Breast epithelium (tissue), 3 donors: Measurements from ENCODE around the gene LBHD2.

Experiments used
- CTCF ChIP-seq, 3 donors: fragments of 450-650 bp; IDR thresholded peaks; one replicate each; pipeline ENCODE4 v1.5.1; 2016 to 2017; ENCODE audit warnings: antibody characterized with exemption in 3 of 3, mild to moderate bottlenecking in 3 of 3, moderate library complexity in 3 of 3
- POLR2A ChIP-seq: fragments of 450-650 bp; IDR thresholded peaks from one replicate; pipeline ENCODE4 v1.6.1; 2016; ENCODE audit warnings: antibody characterized with exemption, mild to moderate bottlenecking, moderate library complexity

GRCh38 chr14:103107941-103108748, 24.1 kb downstream of the LBHD2 start:
- no peak for TF ChIP-seq CTCF (IDR thresholded peaks at IDR 0.05)
- no peak for TF ChIP-seq POLR2A
